ENCODE data around the gene WWOX. TPM values are rescaled to one million over a fixed set of nuclear protein-coding genes. Genes with fewer than 3 reads are reported as not detected.

The WWOX gene
- total RNA-seq, 2 experiments from 2014 or later: 19.1 to 23.7 TPM

GRCh38 chr16:78249056-78249455 lies 149.6 kb downstream of the WWOX start:
- Mint-ChIP-seq H3K4me1 (ENCODE audit: low read depth) (no peaks in the 10 kb centered on the region), H3K27me3 (no peaks in the 10 kb centered on the region), H3K9me3 (no peaks in the 10 kb centered on the region), H3K4me3 (no peak overlapping the region), H3K27ac (no peak overlapping the region), H3K36me3 (ENCODE audit: low read depth) (no peaks in the 10 kb centered on the region)
- DNase-seq (no peak), ATAC-seq (no peak)
- TF ChIP-seq, protein P1, sequence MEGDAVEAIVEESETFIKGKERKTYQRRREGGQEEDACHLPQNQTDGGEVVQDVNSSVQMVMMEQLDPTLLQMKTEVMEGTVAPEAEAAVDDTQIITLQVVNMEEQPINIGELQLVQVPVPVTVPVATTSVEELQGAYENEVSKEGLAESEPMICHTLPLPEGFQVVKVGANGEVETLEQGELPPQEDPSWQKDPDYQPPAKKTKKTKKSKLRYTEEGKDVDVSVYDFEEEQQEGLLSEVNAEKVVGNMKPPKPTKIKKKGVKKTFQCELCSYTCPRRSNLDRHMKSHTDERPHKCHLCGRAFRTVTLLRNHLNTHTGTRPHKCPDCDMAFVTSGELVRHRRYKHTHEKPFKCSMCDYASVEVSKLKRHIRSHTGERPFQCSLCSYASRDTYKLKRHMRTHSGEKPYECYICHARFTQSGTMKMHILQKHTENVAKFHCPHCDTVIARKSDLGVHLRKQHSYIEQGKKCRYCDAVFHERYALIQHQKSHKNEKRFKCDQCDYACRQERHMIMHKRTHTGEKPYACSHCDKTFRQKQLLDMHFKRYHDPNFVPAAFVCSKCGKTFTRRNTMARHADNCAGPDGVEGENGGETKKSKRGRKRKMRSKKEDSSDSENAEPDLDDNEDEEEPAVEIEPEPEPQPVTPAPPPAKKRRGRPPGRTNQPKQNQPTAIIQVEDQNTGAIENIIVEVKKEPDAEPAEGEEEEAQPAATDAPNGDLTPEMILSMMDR (IDR thresholded peaks at IDR 0.05): no peak
- ChIA-PET POLR2A (no interaction called here), CTCF (no interaction called here)
- intact Hi-C loops (cut with micrococcal nuclease): no loop called here

DNA sequence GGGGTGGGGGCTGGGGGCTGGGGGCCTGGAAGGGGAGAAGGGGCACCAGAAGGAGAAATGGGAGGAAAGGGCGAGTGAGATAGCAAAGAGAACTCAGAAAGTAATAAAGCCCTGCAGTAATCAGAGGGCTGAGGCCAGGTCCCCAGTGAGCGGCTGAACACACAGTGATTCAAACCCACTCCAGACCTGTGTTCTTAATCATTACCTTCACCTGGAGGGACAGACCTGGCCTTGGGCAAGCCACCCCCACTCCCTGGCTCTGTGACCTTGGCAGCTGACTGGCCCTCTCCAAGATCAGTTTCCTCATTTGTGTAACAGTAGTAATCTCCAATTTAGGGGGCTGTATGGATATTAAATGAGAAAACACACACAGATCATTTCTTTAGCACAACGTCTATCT lies 150.4 kb downstream of the WWOX start:
- no peaks in the 10 kb centered on the region for H3K36me3 Mint-ChIP-seq (ENCODE audit: low read depth)
- no peak for DNase-seq
- ChIA-PET CTCF (no interaction called here), POLR2A (no interaction called here)
- no peak for ATAC-seq
- intact Hi-C loops (cut with micrococcal nuclease): no loop called here
- H3K4me1 Mint-ChIP-seq (ENCODE audit: low read depth): no peaks in the 10 kb centered on the region
- no peak overlapping the region for H3K27ac Mint-ChIP-seq
- H3K27me3 Mint-ChIP-seq: no peaks in the 10 kb centered on the region
- H3K4me3 Mint-ChIP-seq: no peak overlapping the region
- TF ChIP-seq, protein P1 (IDR thresholded peaks at IDR 0.05): no peak
- H3K9me3 Mint-ChIP-seq: no peaks in the 10 kb centered on the region

- POLR2A ChIA-PET: no interaction called here
- Mint-ChIP-seq H3K9me3 (no peaks in the 10 kb centered on the region), H3K4me3 (no peak overlapping the region), H3K4me1 (ENCODE audit: low read depth) (no peaks in the 10 kb centered on the region), H3K36me3 (ENCODE audit: low read depth) (no peaks in the 10 kb centered on the region), H3K27ac (no peak overlapping the region), H3K27me3 (no peaks in the 10 kb centered on the region)
- intact Hi-C loops (cut with micrococcal nuclease): no loop called here
- TF ChIP-seq, protein P1 (IDR thresholded peaks at IDR 0.05): no peak
- ATAC-seq (no peak), DNase-seq (no peak)
- CTCF ChIA-PET: no interaction called here
Measured at GRCh38 chr16:78251115-78251514, 151.7 kb downstream of the WWOX start.

DNA sequence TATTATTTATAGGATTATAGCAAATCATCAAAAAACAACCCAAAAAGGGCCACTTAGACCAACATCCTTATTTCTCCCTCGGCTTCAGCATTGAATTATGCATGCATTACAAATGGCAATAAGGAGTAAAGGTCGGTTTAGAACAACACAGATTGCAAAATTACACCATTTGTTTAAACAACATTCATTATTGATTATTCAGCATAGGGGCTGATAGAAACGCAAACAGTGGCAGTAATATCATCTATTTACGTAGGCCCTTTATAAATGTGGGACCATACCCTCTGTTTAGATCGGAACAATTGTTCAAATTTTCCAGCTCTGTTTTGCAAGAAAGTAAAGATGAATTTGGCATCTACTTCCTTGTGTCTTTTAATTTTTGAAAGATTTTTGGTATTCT lies 153.3 kb downstream of the WWOX start:
- H3K36me3 Mint-ChIP-seq (ENCODE audit: low read depth): no peaks in the 10 kb centered on the region
- TF ChIP-seq, protein P1 (IDR thresholded peaks at IDR 0.05): no peak
- intact Hi-C loops (cut with micrococcal nuclease): no loop called here
- DNase-seq (no peak), ATAC-seq (no peak)
- H3K27me3 Mint-ChIP-seq: no peaks in the 10 kb centered on the region
- no peak overlapping the region for H3K27ac Mint-ChIP-seq
- no peaks in the 10 kb centered on the region for H3K9me3 Mint-ChIP-seq
- no peak overlapping the region for H3K4me3 Mint-ChIP-seq
- ChIA-PET CTCF (interaction anchor here (1.3 kb wide), 1 partner anchor 33 kb away, joined by 3 read pairs; no protein-coding TSS in a partner anchor), POLR2A (no interaction called here)
- H3K4me1 Mint-ChIP-seq (ENCODE audit: low read depth): no peaks in the 10 kb centered on the region

- ChIA-PET CTCF (no interaction called here), POLR2A (no interaction called here)
- no peak overlapping the region for H3K4me3 Mint-ChIP-seq
- no peak for ATAC-seq
- TF ChIP-seq, protein P1 (IDR thresholded peaks at IDR 0.05): no peak
- DNase-seq: no peak
- no peaks in the 10 kb centered on the region for H3K9me3 Mint-ChIP-seq
- H3K27ac Mint-ChIP-seq: no peak overlapping the region
- no peaks in the 10 kb centered on the region for H3K4me1 Mint-ChIP-seq (ENCODE audit: low read depth)
- no peaks in the 10 kb centered on the region for H3K27me3 Mint-ChIP-seq
- intact Hi-C loops (cut with micrococcal nuclease): no loop called here
- no peaks in the 10 kb centered on the region for H3K36me3 Mint-ChIP-seq (ENCODE audit: low read depth)
Measured at GRCh38 chr16:78254841-78255240, 155.4 kb downstream of the WWOX start.

Measured in activated CD8-positive, alpha-beta T cell treated with anti-CD3 and anti-CD28 coated beads for 36 hours (primary cell).